Osteocyte (in vitro differentiated cells): ENCODE measurements around the gene COL27A1. TPM values are rescaled to one million over a fixed set of nuclear protein-coding genes. Genes with fewer than 3 reads are reported as not detected.

Experiments used
- DNase-seq: peaks from one replicate; pipeline ENCODE4 v3.0.0; 2021; ENCODE audit warnings: mixed read lengths; ENCODE audit not compliant: unreplicated experiment; ENCODE audit errors: extremely low spot score
- H3K27ac Mint-ChIP-seq: one replicate; pipeline ENCODE4 v1.8.0; 2021; ENCODE audit warnings: mild to moderate bottlenecking, mixed read lengths; ENCODE audit not compliant: unreplicated experiment
- H3K27me3 Mint-ChIP-seq: one replicate; pipeline ENCODE4 v1.8.0; 2021; ENCODE audit warnings: mixed read lengths; ENCODE audit not compliant: unreplicated experiment
- H3K36me3 Mint-ChIP-seq: one replicate; pipeline ENCODE4 v1.8.0; 2021; ENCODE audit warnings: mixed read lengths; ENCODE audit not compliant: unreplicated experiment
- H3K4me1 Mint-ChIP-seq: one replicate; pipeline ENCODE4 v1.8.0; 2021; ENCODE audit warnings: mixed read lengths; ENCODE audit not compliant: unreplicated experiment
- H3K4me3 Mint-ChIP-seq: one replicate; pipeline ENCODE4 v1.8.0; 2021; ENCODE audit warnings: mild to moderate bottlenecking, moderate library complexity, mixed read lengths; ENCODE audit not compliant: unreplicated experiment
- H3K9me3 Mint-ChIP-seq: one replicate; pipeline ENCODE4 v1.8.0; 2021; ENCODE audit warnings: mixed read lengths; ENCODE audit not compliant: unreplicated experiment
- CTCF ChIP-seq: fragments of 200-600 bp; sonication (generic); IDR thresholded peaks from 2 replicates; pipeline ENCODE4 v1.5.0; 2021; ENCODE audit warnings: antibody characterized with exemption, mild to moderate bottlenecking, moderate library complexity
- total RNA-seq: library from RNA; stranded (reverse); gene quantifications from 2 replicates; pipeline ENCODE4 v1.2.1, GENCODE V29; 2021

COL27A1 gene
- total RNA-seq, 1 donor from 2014 or later = 44.4 TPM

DNA sequence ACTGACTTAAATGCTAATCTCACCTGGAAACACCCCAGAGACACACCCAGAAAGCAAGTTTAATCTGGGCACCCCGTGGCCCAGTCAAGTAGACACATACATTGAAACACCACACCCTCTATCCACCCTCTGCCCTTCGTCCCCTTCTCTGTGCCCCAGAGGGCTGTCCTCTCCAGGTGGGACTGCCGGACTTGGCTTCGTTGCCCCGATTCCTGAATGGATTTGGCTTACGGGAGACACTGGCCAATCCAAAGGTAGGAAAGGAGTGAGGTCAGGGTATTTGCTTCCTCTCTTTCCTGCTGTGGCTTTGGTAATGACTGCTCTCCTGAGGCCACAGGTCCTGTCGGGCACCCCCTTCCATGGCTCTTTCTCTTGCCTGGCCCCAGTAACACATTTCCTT lies 25.2 kb upstream of the COL27A1 start:
- no peak for DNase-seq
- no peaks in the 10 kb centered on the region for H3K9me3 Mint-ChIP-seq
- no peak overlapping the region for H3K27ac Mint-ChIP-seq
- H3K36me3 Mint-ChIP-seq = no peaks in the 10 kb centered on the region
- H3K4me1 Mint-ChIP-seq = no peaks in the 10 kb centered on the region
- H3K27me3 Mint-ChIP-seq = peaks cover 36% of the 10 kb centered on the region
- H3K4me3 Mint-ChIP-seq = no peak overlapping the region
- TF ChIP-seq CTCF = no peak

DNA sequence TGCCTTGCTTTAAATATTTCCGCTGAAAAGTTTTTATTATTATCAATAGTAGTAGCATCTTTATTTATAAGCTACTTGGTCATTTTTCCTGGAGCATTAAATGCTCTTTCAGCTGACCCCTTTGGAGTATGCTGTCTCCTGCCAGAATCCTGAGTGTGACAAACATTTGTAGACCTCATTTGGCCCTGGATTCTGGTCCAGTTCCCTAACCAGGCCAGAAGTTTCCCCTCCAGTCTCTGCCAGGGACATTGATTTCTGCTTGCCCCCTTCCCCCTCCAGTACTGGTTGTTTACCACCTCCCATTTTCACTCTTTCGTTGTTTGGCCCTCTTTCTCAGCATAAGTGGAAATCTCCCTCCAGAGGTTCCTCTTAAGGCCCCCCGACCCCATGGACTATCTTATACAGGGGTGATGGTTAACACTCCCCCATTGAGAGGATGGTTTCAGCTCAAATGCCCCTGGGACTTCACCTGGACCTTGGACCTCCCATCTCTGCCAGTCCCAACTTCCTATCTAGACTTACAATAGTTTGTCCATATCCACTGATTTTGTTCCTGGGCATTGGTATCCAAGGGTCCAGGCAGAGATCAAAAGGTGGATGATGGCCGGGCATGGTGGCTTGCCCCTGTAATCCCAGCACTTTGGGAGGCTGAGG lies 24.6 kb upstream of the COL27A1 start:
- DNase-seq = no peak
- peaks cover 42% of the 10 kb centered on the region for H3K27me3 Mint-ChIP-seq
- H3K36me3 Mint-ChIP-seq = no peaks in the 10 kb centered on the region
- H3K4me3 Mint-ChIP-seq = no peak overlapping the region
- no peaks in the 10 kb centered on the region for H3K9me3 Mint-ChIP-seq
- no peaks in the 10 kb centered on the region for H3K4me1 Mint-ChIP-seq
- H3K27ac Mint-ChIP-seq = no peak overlapping the region
- no peak for TF ChIP-seq CTCF

- Mint-ChIP-seq H3K9me3 (no peaks in the 10 kb centered on the region), H3K27ac (no peak overlapping the region), H3K36me3 (no peaks in the 10 kb centered on the region), H3K27me3 (peaks cover 49% of the 10 kb centered on the region), H3K4me1 (no peaks in the 10 kb centered on the region), H3K4me3 (no peak overlapping the region)
- no peak for TF ChIP-seq CTCF
- DNase-seq = no peak
These were observed 23.4 kb upstream of the COL27A1 start for GRCh38 chr9:114131808-114132549.

DNA sequence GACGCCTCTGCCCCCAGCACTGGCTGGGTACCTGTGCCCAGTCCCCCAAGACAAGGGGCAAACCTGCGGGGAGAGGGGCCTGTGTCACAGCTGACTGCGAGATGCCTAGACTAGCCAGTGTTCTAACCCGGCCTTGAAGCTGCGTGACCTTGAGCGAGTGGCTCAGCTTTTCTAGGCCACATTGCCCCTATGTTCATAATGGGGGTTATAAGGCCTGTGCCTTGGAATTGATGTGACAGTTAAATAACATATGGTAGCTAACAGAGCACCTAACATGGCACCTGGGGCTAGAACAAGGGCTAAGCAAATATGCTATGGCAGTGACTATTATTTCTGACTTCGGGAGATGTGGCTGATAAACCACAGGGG lies 22.8 kb upstream of the COL27A1 start:
- no peaks in the 10 kb centered on the region for H3K9me3 Mint-ChIP-seq

More for the DNA sequence above, 22.8 kb upstream of the COL27A1 start:
- Mint-ChIP-seq H3K27me3 (peaks cover 54% of the 10 kb centered on the region), H3K4me1 (no peaks in the 10 kb centered on the region), H3K36me3 (no peaks in the 10 kb centered on the region), H3K4me3 (no peak overlapping the region), H3K27ac (no peak overlapping the region)
- TF ChIP-seq CTCF = no peak
- no peak for DNase-seq
